ENCODE results near the gene CAMKK2.

DNA sequence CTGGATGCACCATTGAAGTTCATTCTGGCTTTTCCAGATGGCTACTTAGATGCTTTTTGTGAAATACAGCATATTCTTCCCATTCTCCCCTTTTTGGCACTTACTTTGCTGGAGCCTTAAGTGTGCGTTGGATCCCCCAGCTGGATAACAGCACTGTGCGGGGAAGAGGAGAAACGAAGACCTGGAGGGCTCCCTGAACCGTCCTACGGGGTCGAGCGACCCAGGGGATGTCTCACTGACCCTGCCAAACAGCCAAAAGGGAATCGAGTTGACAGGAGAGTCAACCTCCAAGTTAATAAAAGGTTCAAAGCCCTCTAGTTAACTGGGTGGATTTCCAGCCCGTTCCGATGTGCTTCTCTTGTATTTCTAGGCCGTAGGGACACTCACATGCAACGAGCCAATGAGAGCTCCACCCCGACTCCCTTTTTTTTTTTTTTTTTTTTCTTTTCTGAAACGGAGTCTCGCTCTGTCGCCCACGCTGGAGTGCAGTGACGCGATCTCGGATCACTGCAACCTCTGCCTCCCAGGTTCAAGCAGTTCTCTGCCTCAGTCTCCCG, 1.0 kb upstream of the CAMKK2 start:
- TF ChIP-seq EZH2 (IDR thresholded peaks at IDR 0.05; ENCODE audit: low read length, missing control alignments) = no peak
- TF ChIP-seq, protein P1, sequence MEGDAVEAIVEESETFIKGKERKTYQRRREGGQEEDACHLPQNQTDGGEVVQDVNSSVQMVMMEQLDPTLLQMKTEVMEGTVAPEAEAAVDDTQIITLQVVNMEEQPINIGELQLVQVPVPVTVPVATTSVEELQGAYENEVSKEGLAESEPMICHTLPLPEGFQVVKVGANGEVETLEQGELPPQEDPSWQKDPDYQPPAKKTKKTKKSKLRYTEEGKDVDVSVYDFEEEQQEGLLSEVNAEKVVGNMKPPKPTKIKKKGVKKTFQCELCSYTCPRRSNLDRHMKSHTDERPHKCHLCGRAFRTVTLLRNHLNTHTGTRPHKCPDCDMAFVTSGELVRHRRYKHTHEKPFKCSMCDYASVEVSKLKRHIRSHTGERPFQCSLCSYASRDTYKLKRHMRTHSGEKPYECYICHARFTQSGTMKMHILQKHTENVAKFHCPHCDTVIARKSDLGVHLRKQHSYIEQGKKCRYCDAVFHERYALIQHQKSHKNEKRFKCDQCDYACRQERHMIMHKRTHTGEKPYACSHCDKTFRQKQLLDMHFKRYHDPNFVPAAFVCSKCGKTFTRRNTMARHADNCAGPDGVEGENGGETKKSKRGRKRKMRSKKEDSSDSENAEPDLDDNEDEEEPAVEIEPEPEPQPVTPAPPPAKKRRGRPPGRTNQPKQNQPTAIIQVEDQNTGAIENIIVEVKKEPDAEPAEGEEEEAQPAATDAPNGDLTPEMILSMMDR (conservative IDR thresholded peaks at IDR 0.05 in 1 of 2, IDR thresholded peaks at IDR 0.05 in 1 of 2; ENCODE audit: low read depth in 1 of 2, low read length in 2 of 2) = no peak

Data from fibroblast of lung (primary cell).